K562 (cell line): Measurements from ENCODE around the gene KAT5. TPM values are rescaled to one million over a fixed set of nuclear protein-coding genes. Genes with fewer than 3 reads are reported as not detected.

Source experiments
- ATAC-seq: fragments of 200-7000 bp; cut with Tn5 transposase; 3 replicates; pipeline ENCODE4 v1.9.1; 2020; ENCODE audit warnings: moderate library complexity
- BruUV-seq: library from RNA; stranded (reverse); fragments of 400-500 nt; replicated peaks from 2 replicates; lab custom pipeline; 2021; lab: Mats Ljungman, UMichigan
- CTCF ChIA-PET: fragments of 300-600 bp; formaldehyde crosslinking; extraction: SDS; loops from one replicate; lab custom pipeline; 2021; ENCODE audit warnings: low intra/inter-chr PET ratio; lab: Yijun Ruan, JAX
- POLR2A ChIA-PET: fragments of 300-600, 350-650 bp; sonication (Branson Sonifier 250); formaldehyde crosslinking; extraction: SDS; loops from one replicate; lab custom pipeline; 2021; ENCODE audit warnings: antibody characterized with exemption, inconsistent platforms; lab: Yijun Ruan, JAX
- DNase-seq, 4 experiments: peaks; one replicate each; pipeline versions ENCODE4 v3.0.0 to v3.0.0-alpha.2; 2011 to 2018; ENCODE audit warnings: low spot score in 3 of 4, mixed read lengths in 3 of 4; ENCODE audit errors: extremely low read depth in 1 of 4
- FAIRE-seq: peaks from 2 replicates; lab custom pipeline; 2011; peaks lifted over from hg19 to GRCh38; lab: Jason Lieb, UNC
- H2AFZ ChIP-seq: 2 replicates; pipeline ENCODE4 v1.6.0; 2011; ENCODE audit warnings: low read depth, low read length, control low read depth, inconsistent platforms
- H3K27ac ChIP-seq: fragments of 200-600 bp; 3 replicates; pipeline ENCODE4 v1.8.0; 2011; ENCODE audit warnings: low read depth, mild to moderate bottlenecking, control low read depth, inconsistent platforms, low read length, moderate library complexity, mixed read lengths; ENCODE audit errors: extremely low read depth
- H3K27me3 ChIP-seq, 2 experiments: fragments of 300-600 bp in 1 of 2; 2 replicates in 1 of 2; 3 replicates in 1 of 2; pipeline versions ENCODE4 v1.6.0 to v1.8.0; 2011; ENCODE audit warnings: inconsistent platforms in 2 of 2, low read length in 2 of 2, mild to moderate bottlenecking in 1 of 2, mixed read lengths in 1 of 2, moderate library complexity in 1 of 2; ENCODE audit not compliant: control insufficient read depth in 2 of 2, insufficient read depth in 2 of 2
- H3K36me3 ChIP-seq: fragments of 300-600 bp; 3 replicates; pipeline ENCODE4 v1.8.0; 2011; ENCODE audit warnings: mild to moderate bottlenecking, low read length, inconsistent platforms; ENCODE audit not compliant: control insufficient read depth, insufficient read depth
- H3K4me1 ChIP-seq, 2 experiments: fragments of 200-600 bp in 1 of 2; replicated peaks in 1 of 2; 2 replicates in 1 of 2; 3 replicates in 1 of 2; pipeline versions ENCODE4 v1.5.1 to v1.8.0; 2011; ENCODE audit warnings: inconsistent platforms in 2 of 2, low read length in 2 of 2, mild to moderate bottlenecking in 1 of 2, mixed read lengths in 1 of 2, moderate library complexity in 1 of 2; ENCODE audit not compliant: control insufficient read depth in 2 of 2, insufficient read depth in 2 of 2
- H3K4me2 ChIP-seq: 2 replicates; pipeline ENCODE4 v1.6.1; 2011; ENCODE audit warnings: low read length, control low read depth, inconsistent platforms, mixed read lengths; ENCODE audit not compliant: insufficient read depth
- H3K4me3 ChIP-seq: fragments of 200-600 bp; sonication (generic), shearing (Covaris generic); 2 replicates; pipeline ENCODE4 v1.5.1; 2016; ENCODE audit warnings: control low read depth, inconsistent platforms
- H3K79me2 ChIP-seq: fragments of 200-600 bp; 3 replicates; pipeline ENCODE4 v1.8.0; 2011; ENCODE audit warnings: low read length, inconsistent platforms; ENCODE audit not compliant: control insufficient read depth, insufficient read depth
- H3K9ac ChIP-seq, 2 experiments: 2 replicates each; pipeline versions ENCODE4 v1.6.0 to v1.6.1; 2011; ENCODE audit warnings: low read depth in 2 of 2, low read length in 2 of 2, control low read depth in 1 of 2, inconsistent platforms in 1 of 2, mild to moderate bottlenecking in 1 of 2, mixed read lengths in 1 of 2; ENCODE audit not compliant: insufficient read depth in 1 of 2
- H3K9me1 ChIP-seq: one replicate; pipeline ENCODE4 v1.6.0; 2011; ENCODE audit warnings: inconsistent platforms, mild to moderate bottlenecking, low read length, moderate library complexity; ENCODE audit not compliant: control insufficient read depth, insufficient read depth
- H3K9me3 ChIP-seq: replicated peaks from 2 replicates; pipeline ENCODE4 v1.5.1; 2011; ENCODE audit warnings: low read depth, low read length, inconsistent platforms; ENCODE audit not compliant: control insufficient read depth, insufficient read depth
- H4K20me1 ChIP-seq: replicated peaks from 2 replicates; pipeline ENCODE4 v1.6.1; 2011; ENCODE audit warnings: low read length, inconsistent platforms, mixed read lengths; ENCODE audit not compliant: control insufficient read depth, insufficient read depth
- SP1 ChIP-seq: sonication (generic); formaldehyde crosslinking; IDR thresholded peaks from 2 replicates; pipeline ENCODE4 v1.8.1; 2022; ENCODE audit warnings: mild to moderate bottlenecking, missing genetic modification reagents
- TRIM28 ChIP-seq: fragments of 450-650 bp; IDR thresholded peaks from 2 replicates; pipeline ENCODE4 v1.6.1; 2017
- ZBTB17 ChIP-seq: fragments of 450-650 bp; formaldehyde crosslinking; IDR thresholded peaks from 2 replicates; pipeline ENCODE4 v1.4.0; 2020; ENCODE audit warnings: mild to moderate bottlenecking
- ZNF174 ChIP-seq: fragments of 250-450 bp; sonication (Bioruptor Pico); IDR thresholded peaks from 2 replicates; pipeline ENCODE4 v1.4.0; 2020; ENCODE audit warnings: mild to moderate bottlenecking
- ZNF282 ChIP-seq: sonication (generic); formaldehyde crosslinking; IDR thresholded peaks from 2 replicates; pipeline ENCODE4 v1.8.1; 2023; ENCODE audit warnings: missing genetic modification reagents
- ZNF511 ChIP-seq: sonication (generic); formaldehyde crosslinking; IDR thresholded peaks from 2 replicates; pipeline ENCODE4 v1.8.0; 2022; ENCODE audit warnings: mild to moderate bottlenecking, missing genetic modification reagents
- WGBS: fragments of 100-300 bp; shearing (Covaris generic); methylation state at CpG from one replicate; pipeline ENCODE4 v1.1.6; 2016; ENCODE audit warnings: low coverage, mixed read lengths; ENCODE audit not compliant: insufficient coverage; ENCODE audit errors: missing lambda C conversion rate; 5-methylcytosine and 5-hydroxymethylcytosine counted together
- in situ Hi-C: fragments of 300-500 bp; cut with MboI; formaldehyde crosslinking; loops from 4 replicates; pipeline ENCODE4 v1.15.0; 2018; ENCODE audit warnings: inconsistent platforms, mixed read lengths
- intact Hi-C: fragments of 100-400 bp; cut with micrococcal nuclease; formaldehyde crosslinking; loops from 2 replicates; pipeline ENCODE4 v1.14.2; 2022
- polyA plus RNA-seq, 8 experiments: library from polyadenylated mRNA; depleted of rRNA in 4 of 8; stranded (reverse) in 5 of 8; unstranded in 3 of 8; fragments of >200 nt; fragmentation: Nextera tagmentation in 2 of 8; fragmentation: Illumina TruSeq in 1 of 8; extraction: Ambion mirVana in 2 of 8; extraction: Trizol in 1 of 8; gene quantifications; 2 replicates each; pipeline versions ENCODE4 v1.2.1 to v1.2.3, GENCODE V29; 2011 to 2014; ENCODE audit warnings: inconsistent platforms in 1 of 8, missing spikeins in 1 of 8
- total RNA-seq, 7 experiments: library from RNA; depleted of rRNA in 6 of 7; stranded (reverse); fragments of >200 nt in 6 of 7; fragmentation: Illumina TruSeq in 2 of 7; extraction: Trizol in 2 of 7; gene quantifications; 2 replicates each; pipeline versions ENCODE4 v1.2.1 to v1.2.3, GENCODE V29; 2011 to 2021; ENCODE audit warnings: low replicate concordance in 1 of 7
- TF ChIP-seq, protein P1 (sequence below): fragments of 250-450 bp; sonication (Bioruptor Pico); IDR thresholded peaks from 2 replicates; pipeline ENCODE4 v1.4.0; 2020; ENCODE audit warnings: mild to moderate bottlenecking, moderate library complexity
- TF ChIP-seq, protein P2 (sequence below): sonication (generic); formaldehyde crosslinking; IDR thresholded peaks from 2 replicates; pipeline ENCODE4 v1.8.1; 2023; ENCODE audit warnings: mild to moderate bottlenecking, missing genetic modification reagents

Gene KAT5
- total and polyA plus RNA-seq, 9 of the 15 experiments (the other 6 are each of a cell fraction or from before 2014, with no cell fraction given), result 3.6 to 76.8 (median 52.7) TPM

DNA sequence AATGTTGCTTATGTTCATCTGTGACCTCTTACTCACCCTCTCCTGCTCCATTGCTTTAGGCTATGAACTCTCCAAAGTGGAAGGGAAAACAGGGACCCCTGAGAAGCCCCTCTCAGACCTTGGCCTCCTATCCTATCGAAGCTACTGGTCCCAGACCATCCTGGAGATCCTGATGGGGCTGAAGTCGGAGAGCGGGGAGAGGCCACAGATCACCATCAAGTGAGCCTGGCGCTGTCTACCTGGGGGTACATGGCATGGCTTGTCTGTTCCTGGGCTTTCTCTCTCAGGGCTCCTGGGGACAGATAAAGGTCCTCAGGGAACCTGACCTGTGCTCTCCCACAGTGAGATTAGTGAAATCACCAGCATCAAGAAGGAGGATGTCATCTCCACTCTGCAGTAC lies 6.5 kb downstream of the KAT5 start:
- POLR2A ChIA-PET, result interaction anchor here (0.6 to 2.1 kb wide), 3 partner anchors 52 to 620 kb away, joined by 3 to 9 read pairs (median 3); no protein-coding TSS in a partner anchor
- Histone ChIP-seq H3K9ac (peak overlapping the region in 1 of 2 experiments; percentile 96; a peak in 1 of 4 replicates), H3K4me1 (peaks cover 12 to 23% of the 10 kb centered on the region in 2 experiments; a peak in 4 of 5 replicates), H3K79me2 (peaks cover 24% of the 10 kb centered on the region), H3K4me2 (peak overlapping the region; percentile 93), H2AFZ (no peak overlapping the region), H3K27ac (no peak overlapping the region; the same call in 2 of the 3 replicates), H3K9me1 (peaks cover 3% of the 10 kb centered on the region), H3K4me3 (no peak overlapping the region), H4K20me1 (peaks cover 15% of the 10 kb centered on the region), H3K27me3 (no peaks in the 10 kb centered on the region), H3K9me3 (no peaks in the 10 kb centered on the region), H3K36me3 (peaks cover 61% of the 10 kb centered on the region)
- intact Hi-C loops (no loop called here), in situ Hi-C loops (loop anchor here (10.0 kb wide), 1 partner anchor 276 kb away; no protein-coding TSS in a partner anchor)
- FAIRE-seq (no peak), ATAC-seq (no peak), DNase-seq (no peak)
- CTCF ChIA-PET, result no interaction called here
- BruUV-seq, result no TSS peak
- TF ChIP-seq, protein P1, sequence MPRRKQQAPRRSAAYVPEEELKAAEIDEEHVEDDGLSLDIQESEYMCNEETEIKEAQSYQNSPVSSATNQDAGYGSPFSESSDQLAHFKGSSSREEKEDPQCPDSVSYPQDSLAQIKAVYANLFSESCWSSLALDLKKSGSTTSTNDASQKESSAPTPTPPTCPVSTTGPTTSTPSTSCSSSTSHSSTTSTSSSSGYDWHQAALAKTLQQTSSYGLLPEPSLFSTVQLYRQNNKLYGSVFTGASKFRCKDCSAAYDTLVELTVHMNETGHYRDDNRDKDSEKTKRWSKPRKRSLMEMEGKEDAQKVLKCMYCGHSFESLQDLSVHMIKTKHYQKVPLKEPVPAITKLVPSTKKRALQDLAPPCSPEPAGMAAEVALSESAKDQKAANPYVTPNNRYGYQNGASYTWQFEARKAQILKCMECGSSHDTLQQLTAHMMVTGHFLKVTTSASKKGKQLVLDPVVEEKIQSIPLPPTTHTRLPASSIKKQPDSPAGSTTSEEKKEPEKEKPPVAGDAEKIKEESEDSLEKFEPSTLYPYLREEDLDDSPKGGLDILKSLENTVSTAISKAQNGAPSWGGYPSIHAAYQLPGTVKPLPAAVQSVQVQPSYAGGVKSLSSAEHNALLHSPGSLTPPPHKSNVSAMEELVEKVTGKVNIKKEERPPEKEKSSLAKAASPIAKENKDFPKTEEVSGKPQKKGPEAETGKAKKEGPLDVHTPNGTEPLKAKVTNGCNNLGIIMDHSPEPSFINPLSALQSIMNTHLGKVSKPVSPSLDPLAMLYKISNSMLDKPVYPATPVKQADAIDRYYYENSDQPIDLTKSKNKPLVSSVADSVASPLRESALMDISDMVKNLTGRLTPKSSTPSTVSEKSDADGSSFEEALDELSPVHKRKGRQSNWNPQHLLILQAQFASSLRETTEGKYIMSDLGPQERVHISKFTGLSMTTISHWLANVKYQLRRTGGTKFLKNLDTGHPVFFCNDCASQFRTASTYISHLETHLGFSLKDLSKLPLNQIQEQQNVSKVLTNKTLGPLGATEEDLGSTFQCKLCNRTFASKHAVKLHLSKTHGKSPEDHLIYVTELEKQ (CRISPR knock-in tag), result no peak
- TF ChIP-seq ZBTB17 (CRISPR knock-in tag) (no peak), SP1 (CRISPR knock-in tag) (no peak), ZNF174 (CRISPR knock-in tag) (no peak), ZNF511 (CRISPR knock-in tag) (no peak), ZNF282 (CRISPR knock-in tag) (no peak), TRIM28 (no peak)
- TF ChIP-seq, protein P2, sequence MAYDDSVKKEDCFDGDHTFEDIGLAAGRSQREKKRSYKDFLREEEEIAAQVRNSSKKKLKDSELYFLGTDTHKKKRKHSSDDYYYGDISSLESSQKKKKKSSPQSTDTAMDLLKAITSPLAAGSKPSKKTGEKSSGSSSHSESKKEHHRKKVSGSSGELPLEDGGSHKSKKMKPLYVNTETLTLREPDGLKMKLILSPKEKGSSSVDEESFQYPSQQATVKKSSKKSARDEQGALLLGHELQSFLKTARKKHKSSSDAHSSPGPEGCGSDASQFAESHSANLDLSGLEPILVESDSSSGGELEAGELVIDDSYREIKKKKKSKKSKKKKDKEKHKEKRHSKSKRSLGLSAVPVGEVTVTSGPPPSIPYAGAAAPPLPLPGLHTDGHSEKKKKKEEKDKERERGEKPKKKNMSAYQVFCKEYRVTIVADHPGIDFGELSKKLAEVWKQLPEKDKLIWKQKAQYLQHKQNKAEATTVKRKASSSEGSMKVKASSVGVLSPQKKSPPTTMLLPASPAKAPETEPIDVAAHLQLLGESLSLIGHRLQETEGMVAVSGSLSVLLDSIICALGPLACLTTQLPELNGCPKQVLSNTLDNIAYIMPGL (CRISPR knock-in tag), result no peak
- 87% methylated on average over 4 of the region's 4 CpGs for WGBS
